ENCODE data around the gene GALNT18.

Gene GALNT18

GRCh38 chr11:11380883-11381282 is 240.9 kb downstream of the GALNT18 start:
- H3K18ac ChIP-seq (ENCODE audit: low read length) = peak overlapping the region; percentile 49
- no CpG with 5 or more reads among the region's 3 CpGs for WGBS, 2 donors (ENCODE audit: extremely low coverage in 2 of 2, insufficient read length in 2 of 2, insufficient replicate concordance in 1 of 2)
- no peak for DNase-seq (ENCODE audit: low spot score)
- H3K27me3 ChIP-seq (ENCODE audit: control insufficient read depth in 3 of 3, insufficient read depth in 3 of 3, low read depth in 1 of 3, low read length in 3 of 3) = no peaks in the 10 kb centered on the region
- no peak overlapping the region for H3K23ac ChIP-seq (ENCODE audit: low read depth, low read length, poor library complexity)
- no peak overlapping the region for H4K91ac ChIP-seq (ENCODE audit: low read depth, low read length, poor library complexity)
- H3K36me3 ChIP-seq (replicated peaks in 1 of 2; ENCODE audit: control insufficient read depth in 2 of 2, insufficient read depth in 2 of 2, low read length in 2 of 2) = no peaks in the 10 kb centered on the region
- H3K14ac ChIP-seq (ENCODE audit: low read length) = no peak overlapping the region
- no peak overlapping the region for H2AK5ac ChIP-seq (ENCODE audit: low read depth, low read length)
- H2BK15ac ChIP-seq (ENCODE audit: low read length) = no peak overlapping the region
- no peak overlapping the region for H3K4ac ChIP-seq (ENCODE audit: low read length)
- no peak overlapping the region for H2AFZ ChIP-seq (ENCODE audit: low read length)
- no peak overlapping the region for H2BK120ac ChIP-seq (ENCODE audit: low read depth, low read length)
- H3K4me3 ChIP-seq (ENCODE audit: low read length in 2 of 2) = no peak overlapping the region
- H3K4me2 ChIP-seq (ENCODE audit: insufficient read depth, low read length, poor library complexity, severe bottlenecking) = no peak overlapping the region
- no peak overlapping the region for H3K9ac ChIP-seq (ENCODE audit: low read depth, low read length, poor library complexity)
- H3K9me3 ChIP-seq (replicated peaks in 1 of 2; ENCODE audit: control insufficient read depth in 2 of 2, insufficient read depth in 1 of 2, low read depth in 1 of 2, low read length in 2 of 2) = no peaks in the 10 kb centered on the region
- no peaks in the 10 kb centered on the region for H3K4me1 ChIP-seq (ENCODE audit: control insufficient read depth in 2 of 2, insufficient read depth in 1 of 2, low read depth in 1 of 2, low read length in 2 of 2)
- H2BK5ac ChIP-seq (ENCODE audit: low read length) = no peak overlapping the region
- H4K8ac ChIP-seq (ENCODE audit: low read depth, low read length) = no peak overlapping the region
- no peak overlapping the region for H2BK12ac ChIP-seq (ENCODE audit: low read length)
- no peak overlapping the region for H3K27ac ChIP-seq (replicated peaks; ENCODE audit: low read length)
- H3K79me1 ChIP-seq (ENCODE audit: low read depth, low read length) = no peaks in the 10 kb centered on the region

GRCh38 chr11:11380340-11380739 is 241.5 kb downstream of the GALNT18 start:
- H3K4me2 ChIP-seq (ENCODE audit: insufficient read depth, low read length, poor library complexity, severe bottlenecking) = no peak overlapping the region
- no peak overlapping the region for H2BK15ac ChIP-seq (ENCODE audit: low read length)
- no peak overlapping the region for H3K18ac ChIP-seq (ENCODE audit: low read length)
- no peak overlapping the region for H2BK12ac ChIP-seq (ENCODE audit: low read length)
- no peak overlapping the region for H4K91ac ChIP-seq (ENCODE audit: low read depth, low read length, poor library complexity)
- no peak overlapping the region for H2BK120ac ChIP-seq (ENCODE audit: low read depth, low read length)
- no peaks in the 10 kb centered on the region for H3K4me1 ChIP-seq (ENCODE audit: control insufficient read depth in 2 of 2, insufficient read depth in 1 of 2, low read depth in 1 of 2, low read length in 2 of 2)
- no peak for DNase-seq (ENCODE audit: low spot score)
- H2AFZ ChIP-seq (ENCODE audit: low read length) = no peak overlapping the region
- no peak overlapping the region for H4K8ac ChIP-seq (ENCODE audit: low read depth, low read length)
- no peak overlapping the region for H3K4ac ChIP-seq (ENCODE audit: low read length)
- H3K79me1 ChIP-seq (ENCODE audit: low read depth, low read length) = no peaks in the 10 kb centered on the region
- H2AK5ac ChIP-seq (ENCODE audit: low read depth, low read length) = no peak overlapping the region
- no peak overlapping the region for H3K14ac ChIP-seq (ENCODE audit: low read length)
- H3K23ac ChIP-seq (ENCODE audit: low read depth, low read length, poor library complexity) = no peak overlapping the region
- no peaks in the 10 kb centered on the region for H3K36me3 ChIP-seq (replicated peaks in 1 of 2; ENCODE audit: control insufficient read depth in 2 of 2, insufficient read depth in 2 of 2, low read length in 2 of 2)
- H3K27ac ChIP-seq (replicated peaks; ENCODE audit: low read length) = no peak overlapping the region
- H3K27me3 ChIP-seq (ENCODE audit: control insufficient read depth in 3 of 3, insufficient read depth in 3 of 3, low read depth in 1 of 3, low read length in 3 of 3) = no peaks in the 10 kb centered on the region
- no peak overlapping the region for H3K9ac ChIP-seq (ENCODE audit: low read depth, low read length, poor library complexity)
- H2BK5ac ChIP-seq (ENCODE audit: low read length) = no peak overlapping the region
- no CpG with 5 or more reads among the region's 2 CpGs for WGBS, 2 donors (ENCODE audit: extremely low coverage in 2 of 2, insufficient read length in 2 of 2, insufficient replicate concordance in 1 of 2)
- H3K4me3 ChIP-seq (ENCODE audit: low read length in 2 of 2) = no peak overlapping the region
- no peaks in the 10 kb centered on the region for H3K9me3 ChIP-seq (replicated peaks in 1 of 2; ENCODE audit: control insufficient read depth in 2 of 2, insufficient read depth in 1 of 2, low read depth in 1 of 2, low read length in 2 of 2)

GRCh38 chr11:11379661-11380060 is 242.1 kb downstream of the GALNT18 start:
- Histone ChIP-seq H3K27ac (replicated peaks; ENCODE audit: low read length) (no peak overlapping the region), H4K8ac (ENCODE audit: low read depth, low read length) (no peak overlapping the region), H3K36me3 (replicated peaks in 1 of 2; ENCODE audit: control insufficient read depth in 2 of 2, insufficient read depth in 2 of 2, low read length in 2 of 2) (no peaks in the 10 kb centered on the region), H3K4me2 (ENCODE audit: insufficient read depth, low read length, poor library complexity, severe bottlenecking) (no peak overlapping the region), H4K91ac (ENCODE audit: low read depth, low read length, poor library complexity) (no peak overlapping the region), H2BK12ac (ENCODE audit: low read length) (no peak overlapping the region), H3K23ac (ENCODE audit: low read depth, low read length, poor library complexity) (no peak overlapping the region), H2BK120ac (ENCODE audit: low read depth, low read length) (no peak overlapping the region), H3K18ac (ENCODE audit: low read length) (no peak overlapping the region), H3K79me1 (ENCODE audit: low read depth, low read length) (no peaks in the 10 kb centered on the region), H3K27me3 (ENCODE audit: control insufficient read depth in 3 of 3, insufficient read depth in 3 of 3, low read depth in 1 of 3, low read length in 3 of 3) (no peaks in the 10 kb centered on the region), H2AFZ (ENCODE audit: low read length) (no peak overlapping the region), H2AK5ac (ENCODE audit: low read depth, low read length) (no peak overlapping the region), H3K14ac (ENCODE audit: low read length) (no peak overlapping the region), H3K4ac (ENCODE audit: low read length) (no peak overlapping the region), H2BK15ac (ENCODE audit: low read length) (no peak overlapping the region), H3K9ac (ENCODE audit: low read depth, low read length, poor library complexity) (no peak overlapping the region), H3K4me3 (ENCODE audit: low read length in 2 of 2) (no peak overlapping the region), H3K9me3 (replicated peaks in 1 of 2; ENCODE audit: control insufficient read depth in 2 of 2, insufficient read depth in 1 of 2, low read depth in 1 of 2, low read length in 2 of 2) (no peaks in the 10 kb centered on the region), H2BK5ac (ENCODE audit: low read length) (no peak overlapping the region), H3K4me1 (ENCODE audit: control insufficient read depth in 2 of 2, insufficient read depth in 1 of 2, low read depth in 1 of 2, low read length in 2 of 2) (no peaks in the 10 kb centered on the region)
- no peak for DNase-seq (ENCODE audit: low spot score)
- WGBS, 2 donors (ENCODE audit: extremely low coverage in 2 of 2, insufficient read length in 2 of 2, insufficient replicate concordance in 1 of 2) = no CpG with 5 or more reads among the region's 3 CpGs

- Histone ChIP-seq H3K18ac (ENCODE audit: low read length) (no peak overlapping the region), H3K4me2 (ENCODE audit: insufficient read depth, low read length, poor library complexity, severe bottlenecking) (no peak overlapping the region), H3K4me3 (ENCODE audit: low read length in 2 of 2) (no peak overlapping the region), H2BK5ac (ENCODE audit: low read length) (no peak overlapping the region), H3K36me3 (replicated peaks in 1 of 2; ENCODE audit: control insufficient read depth in 2 of 2, insufficient read depth in 2 of 2, low read length in 2 of 2) (no peaks in the 10 kb centered on the region), H3K27ac (replicated peaks; ENCODE audit: low read length) (no peak overlapping the region), H4K91ac (ENCODE audit: low read depth, low read length, poor library complexity) (no peak overlapping the region), H3K27me3 (ENCODE audit: control insufficient read depth in 3 of 3, insufficient read depth in 3 of 3, low read depth in 1 of 3, low read length in 3 of 3) (no peaks in the 10 kb centered on the region), H2AK5ac (ENCODE audit: low read depth, low read length) (no peak overlapping the region), H3K4ac (ENCODE audit: low read length) (no peak overlapping the region), H3K14ac (ENCODE audit: low read length) (no peak overlapping the region), H2BK15ac (ENCODE audit: low read length) (no peak overlapping the region), H2BK120ac (ENCODE audit: low read depth, low read length) (no peak overlapping the region), H3K79me1 (ENCODE audit: low read depth, low read length) (no peaks in the 10 kb centered on the region), H4K8ac (ENCODE audit: low read depth, low read length) (no peak overlapping the region), H2BK12ac (ENCODE audit: low read length) (no peak overlapping the region), H3K9me3 (replicated peaks in 1 of 2; ENCODE audit: control insufficient read depth in 2 of 2, insufficient read depth in 1 of 2, low read depth in 1 of 2, low read length in 2 of 2) (no peaks in the 10 kb centered on the region), H3K9ac (ENCODE audit: low read depth, low read length, poor library complexity) (no peak overlapping the region), H3K23ac (ENCODE audit: low read depth, low read length, poor library complexity) (peak overlapping the region; percentile 13), H3K4me1 (ENCODE audit: control insufficient read depth in 2 of 2, insufficient read depth in 1 of 2, low read depth in 1 of 2, low read length in 2 of 2) (peaks cover 0 to 9% of the 10 kb centered on the region in 2 donors), H2AFZ (ENCODE audit: low read length) (no peak overlapping the region)
- no CpG with 5 or more reads among the region's 8 CpGs for WGBS, 2 donors (ENCODE audit: extremely low coverage in 2 of 2, insufficient read length in 2 of 2, insufficient replicate concordance in 1 of 2)
- DNase-seq (ENCODE audit: low spot score) = no peak
Observed at GRCh38 chr11:11378184-11378940, 243.4 kb downstream of the GALNT18 start.

Measured in neuronal stem cell (in vitro differentiated cells).